Effector memory CD8-positive, alpha-beta T cell (primary cell): ENCODE measurements around the gene LGALS1.

ENCODE experiments used
- ATAC-seq: fragments of 150-1000 bp; cut with Tn5 transposase; replicated peaks from 2 replicates; pipeline ENCODE4 v1.10.0; 2021; ENCODE audit warnings: mild to moderate bottlenecking, moderate library complexity
- DNase-seq, 3 experiments: peaks; one replicate each; pipeline ENCODE4 v3.0.0; 2021
- H3K27ac Mint-ChIP-seq, 2 donors: one replicate each; pipeline ENCODE4 v1.8.0; 2022; ENCODE audit warnings: mild to moderate bottlenecking in 2 of 2, mixed read lengths in 2 of 2, moderate library complexity in 2 of 2
- H3K27me3 Mint-ChIP-seq, 2 donors: one replicate each; pipeline ENCODE4 v1.8.0; 2022; ENCODE audit warnings: mixed read lengths in 2 of 2
- H3K36me3 Mint-ChIP-seq: one replicate; pipeline ENCODE4 v1.8.0; 2022; ENCODE audit warnings: mild to moderate bottlenecking, moderate library complexity, mixed read lengths; ENCODE audit not compliant: insufficient read depth
- H3K4me1 Mint-ChIP-seq, 2 donors: one replicate each; pipeline ENCODE4 v1.8.0; 2022; ENCODE audit warnings: low read depth in 2 of 2, mixed read lengths in 2 of 2
- H3K4me3 Mint-ChIP-seq, 2 donors: one replicate each; pipeline ENCODE4 v1.8.0; 2022; ENCODE audit warnings: mild to moderate bottlenecking in 2 of 2, mixed read lengths in 2 of 2, moderate library complexity in 2 of 2
- H3K9me3 Mint-ChIP-seq, 2 donors: one replicate each; pipeline ENCODE4 v1.8.0; 2022; ENCODE audit warnings: mixed read lengths in 2 of 2
- total RNA-seq, 9 experiments: gene quantifications; one replicate each; lab custom pipeline; 2026; lab: John Stamatoyannopoulos, UW

Gene LGALS1
- 17.7 to 64.5 (median 41.4) reads per million in 9 experiments for total RNA-seq

- H3K27ac Mint-ChIP-seq: peak within 1 kb of the TSS; percentile 98
- peaks cover 31 to 40% of the 10 kb centered on the region in 2 donors for H3K4me1 Mint-ChIP-seq
- H3K9me3 Mint-ChIP-seq: no peaks in the 10 kb centered on the region
- H3K27me3 Mint-ChIP-seq: no peaks in the 10 kb centered on the region
- peaks cover 36% of the 10 kb centered on the region for H3K36me3 Mint-ChIP-seq
- ATAC-seq (peak; percentile 38), DNase-seq (peak; percentile 43 to 46 (median 45))
- peak within 1 kb of the TSS; percentile 85 to 91 for H3K4me3 Mint-ChIP-seq
Observed at GRCh38 chr22:37674951-37675929, at the start of gene LGALS1. Gene LGALS1 (plus strand): TSS chr22:37675636. CDS start chr22:37675703, 67 bp downstream.

GRCh38 chr22:37625737-37626136 lies 49.7 kb upstream of the LGALS1 start:
- DNase-seq (no peak), ATAC-seq (no peak)
- no peaks in the 10 kb centered on the region for H3K9me3 Mint-ChIP-seq
- H3K36me3 Mint-ChIP-seq: peaks cover 10% of the 10 kb centered on the region
- peak overlapping the region; percentile 94 to 95 for H3K27ac Mint-ChIP-seq
- peaks cover 36 to 42% of the 10 kb centered on the region in 2 donors for H3K4me1 Mint-ChIP-seq
- no peaks in the 10 kb centered on the region for H3K27me3 Mint-ChIP-seq
- H3K4me3 Mint-ChIP-seq: peak overlapping the region; percentile 76 to 79

GRCh38 chr22:37626144-37626543 lies 49.3 kb upstream of the LGALS1 start:
- H3K36me3 Mint-ChIP-seq: peaks cover 9% of the 10 kb centered on the region
- H3K4me1 Mint-ChIP-seq: peaks cover 39 to 42% of the 10 kb centered on the region in 2 donors
- peak overlapping the region in 1 of 2 donors; percentile 95 for H3K27ac Mint-ChIP-seq
- H3K9me3 Mint-ChIP-seq: no peaks in the 10 kb centered on the region
- H3K27me3 Mint-ChIP-seq: no peaks in the 10 kb centered on the region
- ATAC-seq (no peak), DNase-seq (no peak)
- H3K4me3 Mint-ChIP-seq: peak overlapping the region; percentile 76 to 79

- Mint-ChIP-seq H3K4me3 (peak overlapping the region; percentile 76 to 79), H3K36me3 (peaks cover 9% of the 10 kb centered on the region), H3K9me3 (no peaks in the 10 kb centered on the region), H3K4me1 (peaks cover 43 to 45% of the 10 kb centered on the region in 2 donors), H3K27ac (peak overlapping the region; percentile 89 to 95), H3K27me3 (no peaks in the 10 kb centered on the region)
- DNase-seq (no peak), ATAC-seq (no peak)
Observed at GRCh38 chr22:37626556-37627075, 48.8 kb upstream of the LGALS1 start.

- peaks cover 48 to 50% of the 10 kb centered on the region in 2 donors for H3K4me1 Mint-ChIP-seq
- H3K9me3 Mint-ChIP-seq: no peaks in the 10 kb centered on the region
- DNase-seq (no peak), ATAC-seq (no peak)
- H3K27me3 Mint-ChIP-seq: no peaks in the 10 kb centered on the region
- peak overlapping the region; percentile 76 to 79 for H3K4me3 Mint-ChIP-seq
- peak overlapping the region; percentile 89 to 95 for H3K27ac Mint-ChIP-seq
- H3K36me3 Mint-ChIP-seq: peaks cover 9% of the 10 kb centered on the region
Observed at GRCh38 chr22:37627121-37627520, 48.3 kb upstream of the LGALS1 start.

GRCh38 chr22:37627545-37627944 lies 47.9 kb upstream of the LGALS1 start:
- H3K4me3 Mint-ChIP-seq: peak overlapping the region; percentile 76 to 79
- ATAC-seq (peak; percentile 76), DNase-seq (peak; percentile 42 to 57 (median 49))

GRCh38 chr22:37628830-37629229 lies 46.6 kb upstream of the LGALS1 start:
- H3K27me3 Mint-ChIP-seq: no peaks in the 10 kb centered on the region
- H3K4me1 Mint-ChIP-seq: peaks cover 57 to 61% of the 10 kb centered on the region in 2 donors
- ATAC-seq: no peak
- no peak overlapping the region for H3K4me3 Mint-ChIP-seq
- H3K9me3 Mint-ChIP-seq: no peaks in the 10 kb centered on the region
- no peak for DNase-seq
- H3K36me3 Mint-ChIP-seq: peaks cover 17% of the 10 kb centered on the region
- peak overlapping the region; percentile 89 to 95 for H3K27ac Mint-ChIP-seq

More at GRCh38 chr22:37627545-37627944, 47.9 kb upstream of the LGALS1 start:
- Mint-ChIP-seq H3K27ac (peak overlapping the region; percentile 89 to 95), H3K9me3 (no peaks in the 10 kb centered on the region), H3K27me3 (no peaks in the 10 kb centered on the region), H3K36me3 (peaks cover 11% of the 10 kb centered on the region), H3K4me1 (peaks cover 51 to 54% of the 10 kb centered on the region in 2 donors)

- Mint-ChIP-seq H3K4me3 (no peak overlapping the region), H3K27me3 (no peaks in the 10 kb centered on the region), H3K9me3 (no peaks in the 10 kb centered on the region), H3K4me1 (peaks cover 66 to 69% of the 10 kb centered on the region in 2 donors), H3K36me3 (peaks cover 13% of the 10 kb centered on the region), H3K27ac (peak overlapping the region in 1 of 2 donors; percentile 95)
- ATAC-seq: no peak
- no peak for DNase-seq
Observed at GRCh38 chr22:37629928-37630327, 45.5 kb upstream of the LGALS1 start.

GRCh38 chr22:37630839-37631435 lies 44.5 kb upstream of the LGALS1 start:
- ATAC-seq: no peak
- H3K27me3 Mint-ChIP-seq: no peaks in the 10 kb centered on the region
- no peaks in the 10 kb centered on the region for H3K9me3 Mint-ChIP-seq
- no peak for DNase-seq
- peaks cover 13% of the 10 kb centered on the region for H3K36me3 Mint-ChIP-seq
- H3K4me1 Mint-ChIP-seq: peaks cover 62 to 65% of the 10 kb centered on the region in 2 donors
- H3K27ac Mint-ChIP-seq: peak overlapping the region; percentile 96
- peak overlapping the region; percentile 87 to 99 for H3K4me3 Mint-ChIP-seq

- Mint-ChIP-seq H3K27me3 (no peaks in the 10 kb centered on the region), H3K4me3 (peak overlapping the region; percentile 87 to 99), H3K9me3 (no peaks in the 10 kb centered on the region), H3K36me3 (peaks cover 11% of the 10 kb centered on the region), H3K4me1 (peaks cover 64 to 65% of the 10 kb centered on the region in 2 donors), H3K27ac (peak overlapping the region; percentile 96)
- ATAC-seq (peak; percentile 19), DNase-seq (peak; percentile 38 to 54 (median 42))
Observed at GRCh38 chr22:37631448-37632173, 43.8 kb upstream of the LGALS1 start.

- H3K4me1 Mint-ChIP-seq: peaks cover 64% of the 10 kb centered on the region in 2 donors
- no peak for ATAC-seq
- peak overlapping the region; percentile 87 to 99 for H3K4me3 Mint-ChIP-seq
- peaks cover 11% of the 10 kb centered on the region for H3K36me3 Mint-ChIP-seq
- H3K9me3 Mint-ChIP-seq: no peaks in the 10 kb centered on the region
- H3K27ac Mint-ChIP-seq: peak overlapping the region; percentile 96
- no peak for DNase-seq
- no peaks in the 10 kb centered on the region for H3K27me3 Mint-ChIP-seq
Observed at GRCh38 chr22:37632174-37633088, 43.0 kb upstream of the LGALS1 start.

GRCh38 chr22:37633089-37633624 lies 42.3 kb upstream of the LGALS1 start:
- H3K9me3 Mint-ChIP-seq: no peaks in the 10 kb centered on the region
- H3K27me3 Mint-ChIP-seq: no peaks in the 10 kb centered on the region
- DNase-seq: peak; percentile 57 to 64 (median 58)
- H3K4me3 Mint-ChIP-seq: peak overlapping the region; percentile 87 to 99
- peak; percentile 72 for ATAC-seq
- peaks cover 11% of the 10 kb centered on the region for H3K36me3 Mint-ChIP-seq
- H3K4me1 Mint-ChIP-seq: peaks cover 63 to 66% of the 10 kb centered on the region in 2 donors
- peak overlapping the region; percentile 96 for H3K27ac Mint-ChIP-seq
